ENCODE results near the gene CSF2RB.

Gene CSF2RB

DNA sequence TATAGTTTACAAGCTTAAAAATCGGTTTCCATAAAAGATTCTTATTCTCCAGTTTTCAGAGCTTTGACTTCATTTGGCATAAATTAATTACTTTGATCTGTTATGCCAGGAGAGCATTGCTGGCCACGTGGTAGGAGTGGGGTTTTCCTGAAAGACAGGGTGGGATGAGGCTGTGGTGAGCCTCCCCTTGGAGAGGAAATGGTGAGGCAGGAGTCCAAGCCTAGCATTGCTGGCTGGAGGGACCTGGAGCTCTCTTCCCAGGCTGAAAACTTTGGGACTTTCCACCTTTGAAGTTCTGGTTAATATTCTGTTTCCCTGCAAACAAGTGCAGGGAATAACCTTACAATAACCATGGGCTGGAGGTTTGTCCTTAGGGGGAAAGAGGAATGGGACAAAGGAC lies 21.1 kb upstream of the CSF2RB start:
- no peak for DNase-seq

- DNase-seq, result no peak
Observed at GRCh38 chr22:36893262-36893661, 20.2 kb upstream of the CSF2RB start.

- no peak for DNase-seq
Observed at GRCh38 chr22:36894266-36894665, 19.2 kb upstream of the CSF2RB start.

DNA sequence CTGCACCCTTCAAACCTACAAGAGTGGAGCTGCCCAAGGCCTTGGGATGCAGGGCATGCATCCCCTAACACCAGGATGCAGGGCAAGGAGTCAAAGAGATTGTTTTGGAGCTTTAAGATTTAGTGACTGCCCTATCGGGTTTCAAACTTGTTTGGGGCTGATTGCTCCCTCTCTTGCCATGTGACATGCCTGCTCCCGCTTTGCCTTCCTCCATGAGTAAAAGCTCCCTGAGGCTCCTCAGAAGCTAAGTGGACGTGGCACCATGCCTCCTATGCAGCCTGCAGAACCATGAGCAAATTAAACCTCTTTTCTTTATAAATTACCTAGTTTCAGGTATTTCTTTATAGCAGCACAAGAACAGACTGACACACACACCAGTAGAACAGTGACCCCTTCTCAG lies 15.8 kb upstream of the CSF2RB start:
- DNase-seq, result no peak

GRCh38 chr22:36898690-36899089 lies 14.7 kb upstream of the CSF2RB start:
- no peak for DNase-seq

GRCh38 chr22:36899498-36899897 lies 13.9 kb upstream of the CSF2RB start:
- DNase-seq, result no peak

DNA sequence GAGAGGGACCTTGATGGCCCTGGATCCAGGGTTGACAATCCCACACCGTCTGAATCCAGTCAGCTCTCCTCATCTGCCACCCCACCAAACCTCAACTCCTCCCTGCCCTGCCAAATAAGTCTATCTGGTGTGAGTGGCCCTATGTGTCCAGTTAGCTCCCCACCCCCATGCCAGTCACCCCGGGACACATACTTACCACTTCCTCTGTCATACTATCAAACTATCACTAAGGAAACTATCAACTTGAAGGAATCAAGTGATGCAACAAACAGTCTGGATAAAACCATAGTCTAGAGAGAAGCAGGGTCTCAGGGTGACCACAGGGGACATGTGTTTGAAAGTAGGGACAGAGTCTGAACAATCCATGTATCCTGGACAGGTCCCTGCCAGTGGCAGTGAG lies 13.2 kb upstream of the CSF2RB start:
- DNase-seq, result no peak

DNA sequence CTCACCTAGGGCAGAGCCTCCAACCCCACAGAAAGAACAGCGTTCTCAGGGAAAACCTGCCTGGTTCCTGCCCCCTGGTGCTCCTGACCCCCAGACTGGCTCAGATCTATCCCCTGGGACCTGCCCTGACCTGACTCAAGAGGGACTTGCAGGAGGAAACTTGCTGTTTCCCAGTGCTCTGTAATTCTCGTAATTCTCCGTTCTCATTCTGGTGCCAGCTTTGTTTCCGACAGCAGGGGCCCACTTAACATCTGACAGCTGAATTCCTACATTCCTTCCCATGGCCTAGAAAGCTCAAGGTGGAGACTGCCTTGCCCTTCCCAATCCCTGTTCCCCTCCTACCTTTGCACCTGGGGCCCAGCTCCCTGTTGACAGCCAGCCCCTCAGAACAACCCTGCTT lies 12.5 kb upstream of the CSF2RB start:
- DNase-seq, result no peak

DNA sequence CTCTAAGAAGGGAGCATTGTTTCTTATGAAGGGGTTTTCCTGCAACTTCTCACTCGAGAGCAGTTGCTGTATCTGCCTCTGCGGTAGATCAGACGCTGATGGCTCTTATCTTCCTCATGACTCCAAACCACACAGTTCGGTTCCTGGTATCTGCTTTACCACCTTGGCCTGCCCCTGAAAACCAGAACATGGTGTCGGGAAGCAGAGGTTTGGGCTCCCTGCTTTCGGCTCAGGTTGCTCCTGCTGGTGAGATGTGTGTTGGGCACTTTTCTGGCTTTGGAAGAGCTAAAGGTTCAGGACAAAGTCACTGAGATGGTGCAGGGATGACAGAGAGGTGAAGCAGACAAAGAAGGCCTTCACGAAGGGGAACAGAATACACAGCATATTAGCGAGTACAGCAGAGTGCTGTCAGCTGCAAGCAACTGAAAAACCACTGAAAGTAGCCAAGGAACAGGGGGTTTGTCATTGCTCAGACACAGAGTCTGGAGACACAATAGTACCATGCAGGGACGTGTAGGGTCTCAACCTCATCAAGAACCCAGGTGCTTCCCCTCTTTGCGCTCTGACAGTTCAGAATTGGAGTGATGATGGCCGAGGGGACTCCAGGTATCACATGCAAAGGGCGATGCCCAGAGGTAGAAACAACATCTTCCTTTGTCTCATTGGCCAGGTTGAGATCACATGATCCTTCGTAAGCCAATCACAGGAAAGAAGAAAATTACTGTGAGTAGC lies 11.9 kb upstream of the CSF2RB start:
- DNase-seq, result no peak

- no peak for DNase-seq
Observed at GRCh38 chr22:36902143-36902926, 11.1 kb upstream of the CSF2RB start.

- DNase-seq, result no peak
Observed at GRCh38 chr22:36904260-36904880, 9.1 kb upstream of the CSF2RB start.

- DNase-seq, result no peak
Observed at GRCh38 chr22:36907253-36908195, 5.9 kb upstream of the CSF2RB start.

DNA sequence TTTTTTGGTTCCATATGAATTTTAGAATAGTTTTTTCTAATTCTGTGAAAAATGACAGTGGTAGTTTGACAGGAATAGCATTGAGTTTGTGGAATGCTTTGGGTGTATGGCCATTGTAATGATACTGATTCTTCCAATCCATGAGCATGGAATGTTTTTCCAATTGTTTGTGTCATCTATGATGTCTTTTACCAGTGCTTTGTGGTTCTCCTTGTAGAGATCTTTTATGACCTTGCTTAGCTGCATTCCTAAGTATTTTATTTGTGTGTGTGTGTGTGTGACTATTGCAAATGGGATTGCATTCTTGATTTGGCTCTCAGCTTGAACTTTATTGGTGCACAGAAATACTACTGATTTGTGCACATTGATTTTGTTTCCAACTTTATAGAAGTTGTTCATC lies 3.0 kb upstream of the CSF2RB start:
- no peak for DNase-seq

DNA sequence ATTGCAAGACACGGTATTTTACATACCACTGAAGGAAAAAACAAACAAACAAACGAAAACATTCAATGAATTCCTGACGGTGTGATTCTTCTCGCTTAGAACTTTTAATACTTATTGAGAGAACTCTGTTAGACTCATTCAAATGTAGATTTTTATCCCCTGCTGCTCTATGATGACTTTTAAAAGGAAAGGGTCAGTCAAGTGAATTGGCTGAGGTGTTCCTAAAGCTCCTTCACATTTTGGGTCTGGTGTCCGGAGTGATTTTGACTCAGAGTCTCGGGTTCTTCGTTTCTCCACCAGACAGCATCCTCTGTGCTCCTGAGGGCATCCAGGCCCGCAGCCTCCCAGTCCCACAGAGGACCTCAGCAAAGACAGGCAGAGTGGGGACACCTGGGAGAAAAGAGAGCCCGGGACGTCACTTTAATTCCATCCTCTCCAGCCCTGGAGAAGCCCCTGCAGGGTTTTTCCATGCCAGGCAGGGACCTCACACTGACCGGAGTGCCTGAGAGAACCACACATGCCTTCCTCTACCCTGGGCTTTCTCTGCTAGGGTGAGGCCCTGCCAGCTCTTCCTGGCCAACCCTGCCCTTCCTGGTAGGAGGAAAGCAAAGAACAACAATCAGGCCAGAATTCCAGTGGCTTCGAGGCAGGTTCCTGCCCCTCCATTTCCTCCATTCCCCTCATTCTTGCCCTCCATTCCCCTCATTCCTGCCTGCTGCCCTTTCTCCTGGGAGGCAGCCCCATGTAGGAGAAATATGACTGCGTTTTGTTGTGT lies 1.4 kb upstream of the CSF2RB start:
- DNase-seq, result no peak

GRCh38 chr22:36912694-36913426 lies 568 bp upstream of the CSF2RB start:
- DNase-seq, result no peak

DNA sequence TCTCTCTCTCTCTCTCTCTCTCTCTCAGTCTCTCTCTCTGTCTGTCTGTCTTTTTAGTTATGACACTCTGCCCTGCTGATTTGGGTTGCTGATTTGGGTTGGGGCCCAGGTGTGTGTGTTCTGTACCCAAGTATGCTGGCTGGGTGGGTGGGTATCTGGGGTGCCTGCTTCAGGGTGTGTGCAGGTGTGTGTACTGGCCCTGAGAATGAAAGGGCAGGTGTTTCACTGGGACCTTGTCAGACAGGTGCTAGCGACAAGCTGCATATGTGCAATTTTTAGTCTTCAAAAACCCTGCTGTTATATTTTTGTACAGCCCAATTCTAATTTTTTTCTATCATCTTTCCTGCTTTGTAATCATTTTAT lies 943 bp downstream of the CSF2RB start:
- no peak for DNase-seq

DNA sequence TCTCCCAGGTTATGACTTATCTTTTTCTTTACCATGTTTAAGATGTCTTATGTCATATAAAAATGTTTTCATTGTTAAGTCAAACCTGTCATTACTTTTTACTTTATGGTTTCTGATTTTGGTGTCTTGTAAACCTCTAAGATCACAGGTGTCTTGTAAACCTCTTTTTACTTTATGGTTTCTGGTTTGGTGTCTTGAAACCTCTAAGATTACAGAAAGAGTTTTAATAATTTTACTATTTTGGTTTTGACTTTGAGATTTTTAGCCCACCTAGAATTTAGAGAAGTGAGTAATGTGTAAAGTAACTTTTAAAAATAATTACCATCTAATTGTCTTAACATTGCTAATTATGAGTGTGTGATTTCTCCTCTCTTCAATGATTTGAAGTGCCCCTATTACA lies 2.6 kb downstream of the CSF2RB start:
- DNase-seq, result no peak

DNA sequence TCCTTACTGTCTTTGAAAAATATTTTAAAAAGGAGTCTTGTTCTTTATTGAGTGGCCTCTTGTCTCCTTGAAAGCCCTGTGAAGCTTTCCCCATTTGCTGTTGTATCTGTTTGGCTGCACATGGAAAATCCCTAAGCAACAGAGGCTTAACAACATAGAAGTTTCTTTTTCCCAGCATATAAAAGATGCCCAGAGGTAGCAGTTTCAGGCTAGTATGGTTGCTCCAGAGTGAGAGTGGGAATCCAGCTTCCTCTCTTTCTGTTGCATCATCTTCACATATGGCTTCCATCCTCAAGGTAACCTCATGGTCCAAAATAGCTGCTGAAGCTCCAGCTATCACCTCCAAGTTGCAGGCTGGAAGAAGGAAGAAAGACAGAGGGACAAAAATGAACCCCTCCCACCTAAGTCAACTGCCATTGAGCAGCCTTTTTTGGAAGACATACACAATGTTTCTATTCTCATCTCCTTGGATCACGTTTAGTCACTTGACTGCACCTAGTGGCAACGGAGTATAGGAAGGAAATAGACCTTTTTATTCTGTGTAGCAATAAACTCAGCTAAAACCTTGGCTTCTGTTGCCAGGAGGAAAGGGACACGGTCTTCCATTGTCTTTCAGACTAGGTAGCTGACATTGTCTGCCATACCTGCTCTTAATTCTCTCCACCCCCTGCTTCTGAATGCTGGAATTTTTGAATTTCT lies 5.3 kb downstream of the CSF2RB start:
- DNase-seq, result no peak

DNA sequence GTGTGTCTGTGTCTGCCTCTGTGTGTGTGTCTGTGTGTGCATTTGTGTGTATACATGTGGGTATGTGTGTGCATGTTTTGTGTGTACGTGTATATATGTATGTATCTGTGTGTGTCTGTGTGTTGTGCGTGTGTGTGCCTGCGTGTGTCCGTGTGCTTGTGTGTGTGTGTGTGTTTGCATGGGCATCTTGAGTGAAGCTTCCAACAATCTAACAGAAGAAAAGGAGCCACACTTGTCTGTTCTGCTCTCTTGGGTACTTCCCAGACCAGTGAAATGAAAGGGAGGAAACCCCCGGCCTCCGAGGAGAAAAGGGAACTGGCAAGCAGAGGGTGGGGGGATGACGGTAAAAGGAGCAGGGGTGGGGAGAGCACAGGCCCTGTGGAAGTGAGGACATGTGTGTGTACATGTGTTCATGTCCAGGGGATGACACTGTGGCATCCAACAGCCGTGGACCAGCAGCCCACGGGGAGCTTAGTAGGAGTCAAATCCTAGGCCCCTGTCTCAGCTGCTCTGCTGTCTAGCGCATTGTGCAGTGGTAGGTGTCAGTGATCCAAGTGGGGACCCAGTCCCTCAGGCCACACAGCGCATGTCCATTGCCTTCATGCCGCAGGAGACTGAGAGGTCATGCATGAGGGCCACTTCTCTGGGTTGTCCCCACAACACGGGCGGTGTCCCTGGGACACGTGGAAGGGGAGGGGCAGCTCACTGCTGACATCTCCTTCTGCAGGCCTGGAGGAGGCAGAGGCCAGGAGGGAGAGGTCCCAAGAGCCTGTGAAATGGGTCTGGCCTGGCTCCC lies 8.1 kb downstream of the CSF2RB start:
- no peak for DNase-seq

DNA sequence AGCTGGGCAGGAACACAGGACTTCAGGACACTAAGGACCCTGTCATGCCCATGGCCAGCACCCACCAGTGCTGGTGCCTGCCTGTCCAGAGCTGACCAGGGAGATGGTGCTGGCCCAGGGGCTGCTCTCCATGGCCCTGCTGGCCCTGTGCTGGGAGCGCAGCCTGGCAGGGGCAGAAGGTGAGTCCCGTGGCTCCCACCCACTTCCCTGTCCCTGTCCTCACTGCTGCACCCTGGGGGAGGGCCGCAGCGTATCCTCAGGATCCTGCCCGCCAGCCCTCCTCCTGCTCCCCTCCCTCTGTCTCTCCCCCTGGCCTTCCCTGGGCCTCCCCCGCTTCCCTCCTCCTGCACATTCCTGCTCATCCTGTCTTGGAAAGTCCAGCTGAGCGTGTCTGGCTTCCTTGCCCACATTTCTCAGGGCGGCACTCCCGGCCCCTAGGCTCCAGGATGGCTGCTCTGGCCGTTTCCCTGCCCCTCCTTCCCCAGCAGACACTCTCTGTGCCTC lies 8.7 kb downstream of the CSF2RB start:
- no peak for DNase-seq
